Frontal cortex (tissue), 4 donors: Measurements from ENCODE around the gene ZNF350. TPM values are rescaled to one million over a fixed set of nuclear protein-coding genes. Genes with fewer than 3 reads are reported as not detected.
"Not testable (repeated sequence)": the region's sequence is repeated elsewhere in the genome, so short reads cannot be mapped to it uniquely, and the experiment has no call there.

Source experiments
- DNase-seq, 2 donors: peaks; one replicate each; pipeline ENCODE4 v3.0.0; 2012; ENCODE audit warnings: low spot score in 2 of 2
- FAIRE-seq: peaks from 2 replicates; lab custom pipeline; 2012; peaks lifted over from hg19 to GRCh38; lab: Jason Lieb, UNC
- total RNA-seq: library from RNA; depleted of rRNA; stranded (reverse); fragments of >200 nt; gene quantifications from one replicate; pipeline ENCODE4 v1.2.3, GENCODE V29; 2014
- donor health status: control.
- donor health status: control.
- donor health status: control.

The ZNF350 gene
- 20.8 TPM for total RNA-seq

DNA sequence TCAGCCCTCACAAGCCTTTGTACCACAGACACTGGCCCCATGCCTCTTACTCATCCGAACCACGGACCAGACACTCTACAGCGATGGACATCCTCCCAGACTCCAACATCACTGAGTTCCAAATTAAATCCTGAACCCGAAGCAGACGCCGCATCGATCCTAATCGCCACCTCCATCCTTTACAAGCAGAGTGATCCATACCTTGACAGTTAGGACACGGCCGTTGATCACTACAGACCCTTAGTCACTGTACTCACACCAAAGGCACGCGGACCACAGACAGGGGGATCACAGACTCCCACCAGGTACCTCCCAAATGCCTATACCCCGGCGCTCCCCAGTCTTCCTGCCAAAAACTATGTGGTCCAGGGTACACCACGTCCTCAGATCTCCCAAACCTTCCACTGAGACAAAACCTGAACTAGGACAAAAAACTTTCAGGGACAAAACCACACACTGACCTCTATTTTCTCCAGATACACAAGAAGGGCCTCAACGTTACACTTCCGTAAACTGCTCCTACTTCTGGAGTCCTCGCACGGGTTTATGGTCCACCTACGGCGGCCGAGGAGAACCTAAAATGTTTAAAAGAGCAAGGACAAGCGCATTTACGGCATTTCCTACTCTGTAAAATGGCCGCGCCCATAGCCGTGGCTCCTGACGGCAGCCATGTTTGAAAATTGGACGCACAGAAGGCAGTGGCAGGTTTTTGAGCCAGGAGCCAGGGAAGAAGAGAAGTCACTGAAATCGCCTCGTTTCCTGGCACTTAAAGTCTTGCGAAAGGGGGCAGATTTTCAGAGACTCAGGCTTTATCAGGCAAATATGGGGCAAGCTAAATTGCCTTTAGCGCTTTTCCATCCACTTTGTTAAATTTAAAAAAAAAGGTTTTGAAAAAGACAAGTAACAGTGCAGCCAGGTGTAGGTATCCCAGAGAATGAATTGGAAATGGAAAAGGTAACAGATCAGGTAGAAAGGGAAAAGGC lies at the start of gene ZNF350:
Gene ZNF350 (minus strand): TSS at position 532 of the 983 bp plus-strand sequence. CDS start 12,480 bp downstream, outside the sequence.
- FAIRE-seq: peak; percentile 13
- DNase-seq: peak; percentile 64 to 74

DNA sequence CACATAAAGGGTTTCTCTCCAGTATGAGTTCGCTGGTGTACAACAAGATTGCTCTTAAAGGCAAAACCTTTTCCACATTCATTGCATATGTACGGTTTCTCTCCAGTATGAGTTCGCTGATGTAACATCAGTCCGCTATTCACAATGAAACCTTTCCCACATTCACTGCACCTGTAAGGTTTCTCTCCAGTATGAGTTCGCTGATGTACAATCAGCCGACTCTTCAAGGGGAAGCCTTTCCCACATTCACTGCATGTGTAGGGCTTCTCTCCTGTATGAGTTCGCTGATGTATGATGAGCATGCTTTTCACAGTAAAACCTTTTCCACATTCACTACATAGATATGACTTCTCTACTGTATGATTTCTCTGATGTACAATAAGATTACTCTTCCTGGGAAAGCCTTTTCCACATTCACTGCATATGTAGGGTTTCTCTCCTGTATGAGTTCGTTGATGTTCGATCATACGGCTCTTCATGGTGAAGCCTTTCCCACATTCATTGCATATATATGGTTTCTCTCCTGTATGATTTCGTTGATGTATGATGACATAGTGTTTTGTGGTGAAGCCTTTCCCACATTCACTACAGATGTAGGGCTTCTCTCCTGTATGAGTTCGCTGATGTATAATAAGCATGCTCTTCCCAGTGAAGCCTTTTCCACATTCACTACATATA lies 47.5 kb upstream of the ZNF350 start:
- DNase-seq: no peak
- FAIRE-seq: no peak

DNA sequence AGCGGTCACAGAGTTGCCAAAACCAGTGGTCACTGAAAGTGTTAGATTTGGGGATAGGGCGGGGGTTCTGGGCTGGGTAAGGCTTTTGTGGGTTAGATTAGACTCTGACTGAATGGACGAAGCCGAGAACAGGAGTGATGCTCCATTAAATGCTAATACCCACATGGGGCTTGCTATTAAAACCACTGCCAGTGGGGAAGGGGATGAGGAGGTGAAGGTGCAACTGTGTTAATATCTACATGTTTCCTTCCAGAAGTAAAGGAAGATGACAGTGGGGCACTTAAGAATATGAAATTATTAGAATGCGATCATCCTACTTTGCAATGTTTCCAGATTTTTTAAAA lies 42.1 kb upstream of the ZNF350 start:
- no peak for DNase-seq
- FAIRE-seq: no peak

DNA sequence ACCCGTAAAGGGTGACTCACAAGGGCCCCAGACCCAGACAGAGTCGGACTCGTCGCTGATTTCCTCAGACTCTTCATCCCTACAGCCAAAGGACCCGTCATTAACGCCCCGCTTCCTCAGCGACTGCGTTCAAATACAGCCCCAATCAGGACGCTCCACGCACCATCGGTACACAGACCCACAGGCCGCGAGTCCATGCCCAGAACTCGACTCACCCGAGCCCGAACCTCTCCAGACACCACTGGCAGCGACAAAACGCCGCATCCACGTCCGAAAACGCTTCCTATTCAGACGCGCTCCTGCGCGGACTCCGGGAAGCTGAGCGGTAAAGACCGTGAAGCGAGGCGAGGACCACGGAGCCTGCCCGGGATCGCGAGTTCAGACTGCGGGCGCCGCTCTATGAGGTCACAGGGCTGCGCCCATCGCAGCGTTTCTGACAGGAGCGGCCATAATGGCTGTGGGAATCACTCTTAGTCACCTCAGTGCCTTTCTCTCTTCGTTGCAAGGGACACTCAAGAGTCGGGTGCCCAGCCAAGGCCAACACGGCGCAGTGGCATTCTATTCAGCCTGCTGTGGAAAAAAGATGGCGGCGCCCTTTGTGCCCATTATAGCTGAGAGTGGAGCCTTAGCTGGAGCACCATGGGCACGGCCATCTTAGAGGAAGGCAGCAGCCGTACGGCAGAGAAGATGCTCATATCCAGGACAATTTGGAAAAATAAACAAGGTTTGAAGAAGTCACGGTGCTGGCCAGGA lies 41.6 kb upstream of the ZNF350 start, which contains the start of gene ZNF614:
Gene ZNF614 (minus strand): TSS at position 353 of the 753 bp plus-strand sequence. CDS start 2,634 bp downstream, outside the sequence.
- no peak for FAIRE-seq

DNA sequence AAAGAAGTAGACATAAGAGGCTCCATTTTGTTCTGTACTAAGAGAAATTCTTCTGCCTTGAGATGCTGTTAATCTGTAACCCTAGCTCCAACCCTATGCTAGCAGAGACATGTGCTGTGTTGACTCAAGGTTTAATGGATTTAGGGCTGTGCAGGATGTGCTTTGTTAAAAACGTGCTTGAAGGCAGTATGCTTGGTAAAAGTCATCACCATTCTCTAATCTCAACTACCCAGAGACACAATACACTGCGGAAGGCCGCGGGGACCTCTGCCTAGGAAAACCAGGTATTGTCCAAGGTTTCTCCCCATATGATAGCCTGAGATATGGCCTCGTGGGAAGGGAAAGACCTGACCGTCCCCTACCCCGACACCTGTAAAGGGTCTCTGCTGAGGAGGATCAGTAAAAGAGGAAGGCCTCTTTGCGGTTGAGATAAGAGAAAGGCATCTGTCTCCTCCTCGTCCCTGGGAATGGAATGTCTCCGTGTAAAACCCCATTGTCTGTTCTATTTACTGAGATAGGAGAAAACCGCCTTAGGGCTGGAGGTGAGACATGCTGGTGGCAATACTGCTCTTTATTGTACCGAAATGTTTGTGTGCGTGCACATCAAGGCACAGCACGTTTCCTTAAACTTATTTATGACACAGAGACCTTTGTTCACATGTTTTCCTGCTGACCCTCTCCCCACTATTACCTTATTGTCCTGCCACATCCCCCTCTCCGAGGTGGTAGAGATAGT lies 39.8 kb upstream of the ZNF350 start:
- FAIRE-seq, DNase-seq: not testable (repeated sequence)

More for the DNA sequence above, 41.6 kb upstream of the ZNF350 start, which contains the start of gene ZNF614:
- peak; percentile 71 to 80 for DNase-seq

DNA sequence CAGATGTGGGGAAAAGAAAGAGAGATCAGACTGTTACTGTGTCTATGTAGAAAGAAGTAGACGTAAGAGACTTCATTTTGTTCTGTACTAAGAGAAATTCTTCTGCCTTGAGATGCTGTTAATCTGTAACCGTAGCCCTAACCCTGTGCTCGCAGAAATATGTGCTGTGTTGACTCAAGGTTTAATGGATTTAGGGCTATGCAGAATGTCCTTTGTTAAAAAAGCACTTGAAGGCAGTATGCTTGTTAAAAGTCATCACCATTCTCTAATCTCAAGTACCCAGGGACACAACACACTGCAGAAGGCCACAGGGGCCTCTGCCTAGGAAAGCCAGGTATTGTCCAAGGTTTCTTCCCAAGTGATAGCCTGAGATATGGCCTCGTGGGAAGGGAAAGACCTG lies 37.8 kb upstream of the ZNF350 start:
- FAIRE-seq, DNase-seq: not testable (repeated sequence)

DNA sequence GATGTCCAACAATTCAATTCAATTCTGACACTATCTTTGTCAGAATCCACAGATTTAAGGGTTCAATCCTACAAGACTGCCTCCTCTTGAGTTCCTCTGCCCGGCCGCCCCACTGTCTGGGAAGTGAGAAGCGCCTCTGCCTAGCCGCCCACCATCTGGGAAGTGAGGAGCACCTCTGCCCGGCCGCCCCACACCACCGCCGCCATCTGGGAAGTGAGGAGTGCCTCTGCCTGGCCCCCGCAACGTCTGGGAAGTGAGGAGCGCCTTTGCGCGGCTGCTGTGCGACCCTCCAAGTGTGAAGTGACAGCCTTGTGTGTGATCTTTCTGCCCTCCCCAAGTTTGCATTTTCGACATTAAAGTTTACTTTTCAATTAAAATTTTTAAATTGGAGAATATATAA lies 35.6 kb upstream of the ZNF350 start:
- no peak for FAIRE-seq

DNA sequence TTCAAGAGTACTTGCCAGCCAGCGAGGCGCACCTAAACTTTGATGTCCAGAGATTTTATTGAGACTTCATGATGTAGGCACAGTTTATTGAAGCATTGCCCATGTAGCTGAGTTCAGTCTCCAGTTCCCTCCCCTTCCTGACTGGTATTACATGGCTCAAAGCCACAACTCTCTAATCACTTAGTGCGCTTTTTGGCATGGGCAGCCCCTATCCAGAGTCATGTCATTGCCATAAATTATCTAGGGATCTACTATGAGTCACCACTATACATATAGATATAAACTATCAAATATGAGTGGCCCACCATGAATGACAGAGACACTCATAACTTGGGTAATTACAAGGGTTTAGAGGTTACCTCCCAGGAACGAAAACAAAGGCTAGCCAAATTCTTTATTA lies 33.9 kb upstream of the ZNF350 start:
- DNase-seq (no peak), FAIRE-seq (no peak)

More for the DNA sequence above, 35.6 kb upstream of the ZNF350 start:
- no peak for DNase-seq

DNA sequence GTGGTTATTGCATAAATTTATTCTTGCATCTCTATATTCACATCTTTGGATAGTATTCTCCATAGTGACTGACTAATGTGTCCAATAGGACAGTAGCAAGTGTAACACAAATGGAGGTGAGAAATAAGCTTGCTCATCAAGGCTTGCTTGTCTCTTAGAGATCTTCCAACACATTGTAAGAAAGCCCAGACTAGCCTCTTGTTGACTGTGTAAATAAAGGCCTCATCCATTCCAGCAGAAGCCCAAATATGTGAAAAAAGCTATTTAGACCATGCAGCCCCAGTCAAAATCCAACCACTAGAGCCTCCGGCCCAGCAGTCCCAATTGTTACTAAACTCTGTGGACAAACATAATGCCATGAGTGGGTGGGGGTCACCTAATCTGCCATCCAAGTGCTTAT lies 24.0 kb upstream of the ZNF350 start:
- no peak for FAIRE-seq
- no peak for DNase-seq

DNA sequence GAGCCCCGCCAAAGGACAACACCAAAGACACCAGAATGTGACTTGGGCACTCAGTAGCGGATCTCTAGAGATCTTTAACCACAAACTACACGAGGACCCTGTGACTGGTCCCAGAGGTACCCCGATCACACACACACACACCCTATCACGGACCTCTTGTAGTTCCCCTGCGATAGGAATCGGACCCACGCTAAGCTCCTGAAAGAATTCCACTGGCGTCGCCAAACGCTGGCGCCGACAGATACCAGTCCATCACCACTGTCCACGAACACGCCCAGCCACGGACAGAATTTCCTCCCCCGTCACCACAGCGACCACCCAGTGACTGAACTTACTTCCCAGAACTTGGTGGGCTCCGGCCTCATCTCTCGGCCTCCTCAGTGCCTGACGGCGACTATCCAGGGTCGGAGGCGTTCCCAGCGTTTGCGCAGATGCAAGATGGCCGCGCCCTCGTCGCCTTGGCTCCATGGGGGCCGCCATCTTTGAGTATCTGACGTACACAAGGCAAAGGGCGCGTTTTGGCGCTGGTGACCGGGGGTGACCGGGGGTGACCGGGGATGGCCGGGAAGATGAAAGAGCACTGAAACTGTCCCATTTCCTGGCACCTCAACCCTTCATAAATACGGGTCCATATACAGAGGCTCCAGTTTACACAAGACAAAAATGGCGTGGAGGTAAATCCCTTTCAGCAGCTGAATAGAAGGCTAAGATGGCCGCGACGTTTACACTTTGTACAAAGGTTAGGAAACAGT lies 21.3 kb upstream of the ZNF350 start, which contains the start of gene ZNF615:
Gene ZNF615 (minus strand): TSS at position 406 of the 752 bp plus-strand sequence. CDS start 4,500 bp downstream, outside the sequence.
- FAIRE-seq (no peak), DNase-seq (peak; percentile 62 to 80)

DNA sequence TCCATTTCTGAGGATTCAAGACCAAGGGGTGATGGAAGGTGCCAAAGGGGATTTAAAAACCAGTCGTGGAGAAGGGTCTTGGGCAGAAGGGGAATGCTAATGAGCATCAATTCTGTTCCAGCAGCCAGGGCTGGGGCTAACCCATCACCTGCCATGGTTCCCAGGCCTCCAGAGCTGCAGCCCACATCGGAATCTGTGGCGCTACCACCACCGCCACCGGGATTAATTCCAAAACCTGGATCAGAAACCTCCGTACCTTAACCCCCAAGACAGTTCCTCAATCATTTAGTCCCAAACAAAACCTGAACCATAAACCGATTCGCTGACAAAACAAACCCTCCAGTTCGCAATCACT lies 20.8 kb upstream of the ZNF350 start:
- no peak for FAIRE-seq
- no peak for DNase-seq

DNA sequence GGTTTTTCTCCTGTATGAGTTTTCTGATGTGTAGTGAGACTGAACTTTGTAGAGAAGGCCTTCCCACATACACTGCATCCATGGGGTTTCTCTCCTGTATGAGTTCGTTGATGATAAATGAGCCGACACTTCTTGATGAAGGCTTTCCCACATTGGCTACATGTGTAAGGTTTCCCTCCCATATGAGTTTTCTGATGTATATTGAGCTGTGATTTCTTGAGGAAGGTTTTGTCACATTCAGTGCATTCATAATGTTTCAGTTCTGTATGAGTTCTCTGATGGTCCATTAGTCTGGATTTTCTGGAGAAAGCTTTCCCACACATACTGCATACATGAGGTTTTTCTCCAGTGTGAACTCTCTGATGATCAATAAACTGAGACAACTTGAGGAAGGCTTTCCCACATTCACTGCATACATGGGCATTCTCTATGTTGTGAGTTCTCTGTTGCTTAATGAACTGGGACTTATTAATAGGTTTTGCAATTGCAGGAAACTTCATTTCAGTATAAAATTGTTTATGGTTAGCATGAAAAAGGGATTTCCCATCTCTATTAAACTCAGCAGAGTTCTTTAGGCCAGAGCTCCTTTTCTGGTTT lies 7.5 kb upstream of the ZNF350 start:
- DNase-seq (no peak), FAIRE-seq (no peak)

DNA sequence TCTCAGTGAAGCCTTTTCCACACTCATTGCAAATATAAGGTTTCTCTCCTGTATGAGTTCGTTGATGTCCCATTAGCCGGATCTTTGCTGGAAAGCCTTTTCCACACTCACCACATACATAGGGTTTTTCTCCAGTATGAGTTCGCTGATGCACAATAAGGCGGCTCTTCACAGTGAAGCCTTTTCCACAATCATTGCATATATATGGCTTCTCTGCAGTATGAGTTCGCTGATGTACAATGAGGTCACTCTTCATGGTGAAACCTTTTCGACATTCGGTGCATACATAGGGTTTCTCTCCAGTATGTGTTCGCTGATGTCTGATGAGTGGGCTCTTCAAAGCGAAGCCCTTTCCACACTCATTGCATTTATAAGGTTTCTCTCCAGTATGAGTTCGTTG lies 6.8 kb upstream of the ZNF350 start:
- FAIRE-seq (no peak), DNase-seq (no peak)

DNA sequence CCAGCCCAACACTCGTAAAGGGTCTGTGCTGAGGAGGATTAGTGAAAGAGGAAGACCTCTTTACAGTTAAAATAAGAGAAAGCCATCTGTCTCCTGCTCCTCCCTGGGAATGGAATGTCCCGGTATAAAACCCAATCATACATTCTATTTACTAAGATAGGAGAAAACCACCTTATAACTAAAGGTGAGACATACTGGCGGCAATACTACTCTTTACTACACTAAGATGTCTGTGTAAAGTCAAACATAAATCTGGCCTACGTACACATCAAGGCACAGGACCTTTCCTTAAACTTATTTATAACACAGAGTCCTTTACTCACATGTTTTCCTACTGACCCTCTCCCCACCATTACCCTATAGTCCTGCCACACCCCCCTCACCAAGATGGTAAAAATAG lies 3.3 kb downstream of the ZNF350 start:
- FAIRE-seq: no peak

DNA sequence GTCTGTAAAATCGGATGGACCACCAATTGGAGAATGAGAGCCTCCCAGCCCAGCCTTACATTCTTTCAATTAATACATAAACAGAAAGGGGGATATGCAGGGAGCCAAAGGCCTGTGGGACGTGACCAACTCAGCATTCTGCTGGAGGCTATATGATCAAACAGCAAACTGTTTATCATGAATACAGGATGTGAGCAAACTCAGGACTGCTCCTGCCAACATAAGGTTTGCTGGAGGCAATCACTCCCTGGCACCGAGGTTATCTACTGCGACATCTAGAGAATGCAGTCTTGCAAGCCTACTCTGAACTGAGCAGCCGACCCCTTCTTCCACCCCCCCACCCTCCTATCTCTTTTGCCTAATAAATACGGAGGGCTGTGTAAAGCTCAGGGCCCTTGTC lies 5.7 kb downstream of the ZNF350 start:
- not testable (repeated sequence) for DNase-seq

More for the DNA sequence above, 3.3 kb downstream of the ZNF350 start:
- DNase-seq: no peak

DNA sequence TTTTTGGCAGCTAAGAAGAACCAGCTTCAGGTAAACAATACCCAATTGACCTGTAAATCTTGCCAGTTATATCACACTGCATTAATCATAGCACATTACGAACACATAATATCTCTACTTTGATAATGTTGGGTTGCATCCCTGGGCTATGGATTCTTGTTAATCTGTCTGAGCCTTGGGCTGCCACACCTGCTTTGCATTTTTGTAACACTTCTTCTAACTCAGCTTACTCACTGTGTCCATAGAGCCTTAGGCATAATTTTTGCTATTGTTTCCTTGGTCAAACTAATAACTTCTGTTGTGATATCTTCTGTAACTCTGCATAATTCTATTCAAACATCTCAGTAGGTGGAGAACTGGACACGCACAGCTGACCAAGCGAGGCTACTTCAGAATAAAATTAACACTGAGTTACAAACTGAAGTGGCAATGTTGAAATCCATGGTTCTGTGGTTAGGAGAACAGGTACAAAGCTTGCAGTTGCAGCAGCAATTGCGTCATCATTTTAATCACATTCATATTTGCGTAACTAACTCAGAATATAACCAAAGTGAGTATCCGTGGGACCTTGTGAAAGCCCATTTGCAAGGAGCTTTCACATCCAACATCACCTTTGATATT lies 6.4 kb downstream of the ZNF350 start:
- FAIRE-seq (no peak), DNase-seq (no peak)

More for the DNA sequence above, 5.7 kb downstream of the ZNF350 start:
- FAIRE-seq: not testable (repeated sequence)

DNA sequence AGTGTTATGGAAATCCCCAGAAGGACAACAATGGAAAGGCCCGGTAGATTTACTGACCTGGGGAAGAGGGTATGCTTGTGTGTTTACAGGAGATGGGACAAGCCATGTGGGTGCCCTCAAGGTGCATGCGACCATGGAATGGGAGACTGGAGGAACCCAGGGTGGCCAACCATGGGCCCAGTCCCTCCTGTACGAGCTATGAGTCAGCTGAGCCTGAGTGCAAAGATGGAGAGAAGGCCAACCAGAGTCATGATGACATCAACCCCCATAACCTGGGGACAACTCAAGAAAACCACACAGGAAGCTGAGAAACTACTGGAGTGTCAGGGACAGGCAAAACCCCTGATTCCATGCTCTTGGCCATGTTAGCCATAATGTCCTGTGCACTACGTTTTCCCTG lies 7.8 kb downstream of the ZNF350 start:
- FAIRE-seq: no peak
- no peak for DNase-seq

DNA sequence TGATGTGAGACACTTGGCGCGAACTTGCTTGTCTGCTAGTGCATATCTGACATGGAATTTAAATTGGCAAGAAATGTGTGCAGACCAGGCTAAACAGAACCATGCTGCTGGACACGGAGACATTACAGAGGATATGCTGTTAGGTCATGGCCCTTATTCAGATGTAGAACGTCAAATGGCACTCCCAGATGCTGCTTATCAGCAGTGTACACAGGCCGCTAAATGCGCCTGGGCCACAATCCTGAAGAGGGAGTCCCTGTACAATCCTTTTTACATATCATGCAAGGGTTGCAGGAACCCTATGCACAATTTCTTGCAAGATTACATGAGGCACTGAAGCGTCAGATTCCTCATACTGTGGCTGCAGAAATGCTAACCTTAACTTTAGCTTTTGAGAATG lies 9.3 kb downstream of the ZNF350 start:
- DNase-seq: no peak
- no peak for FAIRE-seq
